Thyroid gland (tissue), 4 donors: ENCODE data around the gene MGMT. TPM values are rescaled to one million over a fixed set of nuclear protein-coding genes. Genes with fewer than 3 reads are reported as not detected.

ENCODE experiments used
- DNase-seq, 2 donors: peaks; one replicate each; pipeline ENCODE4 v3.0.0-alpha.2; 2019
- H3K27ac ChIP-seq, 3 donors: fragments of 200-600 bp; sonication (generic); 1 replicate in 2 of 3; 2 replicates in 1 of 3; pipeline ENCODE4 v1.5.1; 2016 to 2019; ENCODE audit warnings: mild to moderate bottlenecking in 1 of 3, moderate library complexity in 1 of 3
- H3K27me3 ChIP-seq: fragments of 200-600 bp; sonication (generic); one replicate; pipeline ENCODE4 v1.5.1; 2019
- H3K36me3 ChIP-seq, 2 donors: fragments of 200-600 bp; sonication (generic); one replicate each; pipeline ENCODE4 v1.5.1; 2016 to 2019
- H3K4me1 ChIP-seq, 2 donors: fragments of 200-600 bp; sonication (generic); one replicate each; pipeline ENCODE4 v1.5.1; 2017 to 2019
- H3K4me3 ChIP-seq, 3 donors: fragments of 200-600 bp; sonication (generic); replicated peaks in 1 of 3; 1 replicate in 2 of 3; 2 replicates in 1 of 3; pipeline ENCODE4 v1.5.1; 2016; ENCODE audit warnings: mild to moderate bottlenecking in 1 of 3
- H3K9me3 ChIP-seq: fragments of 200-600 bp; sonication (generic); one replicate; pipeline ENCODE4 v1.5.1; 2017
- CTCF ChIP-seq, 6 experiments: fragments of 200-600 bp in 3 of 6; fragments of 450-650 bp in 3 of 6; sonication (generic) in 3 of 6; IDR thresholded peaks; one replicate each; pipeline ENCODE4 v1.5.1; 2016 to 2019; ENCODE audit warnings: antibody characterized with exemption in 6 of 6, mild to moderate bottlenecking in 2 of 6, inconsistent platforms in 1 of 6, moderate library complexity in 1 of 6
- POLR2A ChIP-seq, 2 donors: fragments of 450-650 bp; IDR thresholded peaks; one replicate each; pipeline ENCODE4 v1.6.1; 2017; ENCODE audit warnings: antibody characterized with exemption in 2 of 2, mild to moderate bottlenecking in 2 of 2, moderate library complexity in 1 of 2
- WGBS, 2 donors: methylation state at CpG; one replicate each; pipeline ENCODE4 v1.1.5; 2017; 5-methylcytosine and 5-hydroxymethylcytosine counted together
- intact Hi-C: fragments of 100-400 bp; cut with DNase I; formaldehyde crosslinking; loops from one replicate; pipeline ENCODE4 v1.15.1; 2023
- total RNA-seq, 4 donors: library from RNA; depleted of rRNA; stranded (reverse); fragments of >200 nt; gene quantifications; one replicate each; pipeline ENCODE4 v1.2.3, GENCODE V29; 2016

The MGMT gene
- total RNA-seq, 4 donors from 2014 or later, result 17.6 to 48.7 (median 30.7) TPM

- no peaks in the 10 kb centered on the region for H3K27me3 ChIP-seq
- DNase-seq, result no peak
- no peak for TF ChIP-seq POLR2A (IDR thresholded peaks at IDR 0.05)
- no peak for TF ChIP-seq CTCF (IDR thresholded peaks at IDR 0.05)
- H3K4me1 ChIP-seq, result no peaks in the 10 kb centered on the region
- no peak overlapping the region for H3K27ac ChIP-seq
- no peaks in the 10 kb centered on the region for H3K36me3 ChIP-seq
- H3K4me3 ChIP-seq, result no peak overlapping the region
- 62 to 70% methylated on average over 5 of the region's 5 CpGs for WGBS, 2 donors
- no peaks in the 10 kb centered on the region for H3K9me3 ChIP-seq
- intact Hi-C loops, result no loop called here
These were observed 27.7 kb downstream of the MGMT start for GRCh38 chr10:129494740-129495139.

DNA sequence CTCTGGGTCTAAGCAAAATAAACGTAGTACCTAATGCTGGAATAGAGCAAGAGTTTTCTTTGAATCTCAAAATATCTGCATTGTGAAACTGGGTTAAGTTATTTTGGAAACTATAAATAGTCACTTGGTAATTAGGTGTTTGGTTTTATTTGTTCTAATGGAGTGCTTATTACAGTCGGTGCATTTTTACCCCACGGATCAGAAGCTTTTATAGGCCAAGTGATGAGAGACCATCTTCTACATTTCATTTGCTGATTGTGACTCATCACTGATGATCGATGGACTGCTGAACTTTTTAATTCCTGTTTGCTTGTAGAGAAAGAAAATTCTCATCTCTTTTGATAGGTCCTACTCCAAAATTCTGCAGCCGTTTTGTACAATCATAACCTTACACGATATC is 28.2 kb downstream of the MGMT start:
- Histone ChIP-seq H3K4me3 (no peak overlapping the region), H3K9me3 (no peaks in the 10 kb centered on the region), H3K27ac (no peak overlapping the region), H3K4me1 (no peaks in the 10 kb centered on the region), H3K36me3 (no peaks in the 10 kb centered on the region), H3K27me3 (no peaks in the 10 kb centered on the region)
- WGBS, 2 donors, result 86 to 91% methylated on average over 6 of the region's 6 CpGs
- TF ChIP-seq CTCF (IDR thresholded peaks at IDR 0.05) (no peak), POLR2A (IDR thresholded peaks at IDR 0.05) (no peak)
- DNase-seq, result no peak
- intact Hi-C loops, result no loop called here

- Histone ChIP-seq H3K27ac (no peak overlapping the region), H3K4me3 (no peak overlapping the region), H3K36me3 (no peaks in the 10 kb centered on the region), H3K4me1 (no peaks in the 10 kb centered on the region), H3K27me3 (no peaks in the 10 kb centered on the region), H3K9me3 (no peaks in the 10 kb centered on the region)
- DNase-seq, result no peak
- intact Hi-C loops, result no loop called here
- TF ChIP-seq POLR2A (IDR thresholded peaks at IDR 0.05) (no peak), CTCF (IDR thresholded peaks at IDR 0.05) (no peak)
- 86 to 87% methylated on average over 8 of the region's 8 CpGs for WGBS, 2 donors
These were observed 28.7 kb downstream of the MGMT start for GRCh38 chr10:129495698-129496097.

DNA sequence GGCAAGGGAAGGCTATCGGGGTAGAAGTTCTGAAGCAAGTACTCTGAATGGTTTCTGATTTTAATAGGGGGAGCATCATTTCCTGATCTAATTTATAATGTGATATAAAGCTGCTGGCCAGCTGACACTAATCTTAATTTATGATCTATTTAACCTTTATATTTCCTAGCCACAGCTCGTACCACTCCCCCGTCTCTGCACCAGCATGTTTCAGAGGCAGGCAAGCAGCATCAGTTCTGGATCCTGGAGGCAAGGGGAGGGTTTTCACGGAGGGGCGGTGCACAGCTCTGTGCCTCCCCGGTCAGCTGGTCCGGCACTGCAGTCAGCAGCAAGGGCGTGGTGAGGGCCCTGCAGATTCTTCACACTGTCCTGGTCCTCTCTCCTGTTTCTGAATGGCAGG is 30.0 kb downstream of the MGMT start:
- no peak for DNase-seq
- no peaks in the 10 kb centered on the region for H3K4me1 ChIP-seq
- no peak overlapping the region for H3K4me3 ChIP-seq
- no peaks in the 10 kb centered on the region for H3K9me3 ChIP-seq
- no peaks in the 10 kb centered on the region for H3K27me3 ChIP-seq
- H3K36me3 ChIP-seq, result no peaks in the 10 kb centered on the region
- no peak overlapping the region for H3K27ac ChIP-seq
- intact Hi-C loops, result no loop called here
- no peak for TF ChIP-seq CTCF (IDR thresholded peaks at IDR 0.05)
- no peak for TF ChIP-seq POLR2A (IDR thresholded peaks at IDR 0.05)
- WGBS, 2 donors, result 99% methylated on average over 8 of the region's 8 CpGs

- WGBS, 2 donors, result 94 to 96% methylated on average over 2 of the region's 2 CpGs
- intact Hi-C loops, result no loop called here
- TF ChIP-seq CTCF (IDR thresholded peaks at IDR 0.05), result no peak
- TF ChIP-seq POLR2A (IDR thresholded peaks at IDR 0.05), result no peak
- Histone ChIP-seq H3K9me3 (no peaks in the 10 kb centered on the region), H3K4me3 (no peak overlapping the region), H3K36me3 (no peaks in the 10 kb centered on the region), H3K27ac (no peak overlapping the region), H3K27me3 (no peaks in the 10 kb centered on the region), H3K4me1 (no peaks in the 10 kb centered on the region)
- no peak for DNase-seq
These were observed 31.6 kb downstream of the MGMT start for GRCh38 chr10:129498680-129499079.
